Loucy (cell line): ENCODE results near the gene PITRM1.

Experiments used
- CTCF ChIP-seq: fragments of 200-600 bp; sonication (generic); conservative IDR thresholded peaks from 2 replicates; pipeline ENCODE4 v1.5.1; 2014; ENCODE audit warnings: mild to moderate bottlenecking, antibody characterized with exemption, low read length
- EZH2phosphoT487 ChIP-seq: fragments of 200-600 bp; IDR thresholded peaks from 2 replicates; pipeline ENCODE4 v1.6.1; 2018; ENCODE audit warnings: antibody characterized with exemption, mild to moderate bottlenecking, moderate library complexity, borderline replicate concordance

- TF ChIP-seq CTCF: no peak
- no peak for TF ChIP-seq EZH2phosphoT487
Observed at GRCh38 chr10:3199488-3199887, 26.9 kb upstream of the PITRM1 start.
